ENCODE measurements around the gene AP4S1.

The AP4S1 gene

DNA sequence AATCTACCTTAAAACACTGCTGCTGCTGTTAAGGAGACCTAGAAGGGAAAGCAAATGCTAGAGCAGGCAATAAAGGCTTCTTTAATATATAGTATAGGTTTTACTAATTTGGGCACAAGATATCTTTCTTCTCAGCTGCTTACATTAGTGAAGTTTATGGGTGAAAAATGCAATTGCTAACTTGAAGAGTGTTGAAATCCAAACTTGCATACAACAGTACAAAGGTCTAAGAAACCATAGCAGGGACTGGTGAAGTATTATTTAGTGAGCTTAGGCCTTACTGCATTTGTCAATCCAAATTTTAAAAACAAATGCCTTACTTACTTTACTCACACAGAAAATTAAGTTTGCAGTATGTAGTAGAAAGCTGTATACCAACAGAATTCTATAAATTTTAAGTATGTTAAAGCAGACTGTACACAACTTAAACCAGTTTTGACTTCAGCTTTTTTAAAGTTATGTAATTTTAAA is 1.4 kb upstream of the AP4S1 start:
- FAIRE-seq (no peak), DNase-seq (ENCODE audit: insufficient read length, low spot score) (no peak)
- no peak for TF ChIP-seq TAF1 (IDR thresholded peaks at IDR 0.05; ENCODE audit: low read depth, low read length)
- no peak for TF ChIP-seq POLR2A (IDR thresholded peaks at IDR 0.05; ENCODE audit: low read depth, low read length)
- no peak for TF ChIP-seq POU2F2 (IDR thresholded peaks at IDR 0.05; ENCODE audit: low read depth, low read length)
- TF ChIP-seq POLR2AphosphoS5 (IDR thresholded peaks at IDR 0.05; ENCODE audit: low read depth, low read length), result no peak
- no peak for TF ChIP-seq SPI1 (IDR thresholded peaks at IDR 0.05; ENCODE audit: low read depth, low read length)
- no peak for TF ChIP-seq PAX5 (IDR thresholded peaks at IDR 0.05; ENCODE audit: insufficient read depth, low read length, severe bottlenecking)

GRCh38 chr14:31024577-31025366 is 677 bp upstream of the AP4S1 start:
- no peak for DNase-seq (ENCODE audit: insufficient read length, low spot score)
- no peak for TF ChIP-seq POU2F2 (IDR thresholded peaks at IDR 0.05; ENCODE audit: low read depth, low read length)
- no peak for TF ChIP-seq TAF1 (IDR thresholded peaks at IDR 0.05; ENCODE audit: low read depth, low read length)
- no peak for TF ChIP-seq SPI1 (IDR thresholded peaks at IDR 0.05; ENCODE audit: low read depth, low read length)
- FAIRE-seq, result no peak

DNA sequence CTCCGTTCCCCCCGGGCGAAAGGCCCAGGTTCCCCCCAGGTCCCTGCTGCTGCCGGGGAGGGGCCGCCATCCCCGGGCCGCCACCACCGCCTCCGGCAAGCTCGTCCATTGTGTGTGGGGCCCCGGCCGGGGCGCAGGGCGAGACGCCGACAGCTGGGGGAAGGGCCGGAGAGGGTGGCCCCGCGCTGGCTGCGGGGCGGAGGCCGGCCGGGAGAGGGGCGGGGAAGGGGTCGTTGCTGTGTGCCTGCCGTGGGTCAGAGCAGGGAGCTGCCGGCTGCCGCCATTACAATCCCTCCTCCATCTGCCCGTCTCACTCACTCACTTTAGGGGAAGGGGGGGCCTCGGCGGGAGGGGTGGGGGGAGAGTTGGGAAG is 614 bp downstream of the AP4S1 start, which contains the start of gene STRN3:
Gene STRN3, minus strand, starts transcription at position 303 of the 373 bp plus-strand sequence. Its CDS starts 194 bp downstream, at position 109.
- FAIRE-seq, result no peak
- DNase-seq (ENCODE audit: insufficient read length, low spot score), result no peak
- TF ChIP-seq POLR2AphosphoS5 (IDR thresholded peaks at IDR 0.05; ENCODE audit: low read depth, low read length) (peak; percentile 49; the same call in 1 of the 2 replicates), SPI1 (IDR thresholded peaks at IDR 0.05; ENCODE audit: low read depth, low read length) (no peak), TAF1 (IDR thresholded peaks at IDR 0.05; ENCODE audit: low read depth, low read length) (peak; percentile 40), POLR2A (IDR thresholded peaks at IDR 0.05; ENCODE audit: low read depth, low read length) (peak; percentile 72; the same call in 1 of the 2 replicates)

DNA sequence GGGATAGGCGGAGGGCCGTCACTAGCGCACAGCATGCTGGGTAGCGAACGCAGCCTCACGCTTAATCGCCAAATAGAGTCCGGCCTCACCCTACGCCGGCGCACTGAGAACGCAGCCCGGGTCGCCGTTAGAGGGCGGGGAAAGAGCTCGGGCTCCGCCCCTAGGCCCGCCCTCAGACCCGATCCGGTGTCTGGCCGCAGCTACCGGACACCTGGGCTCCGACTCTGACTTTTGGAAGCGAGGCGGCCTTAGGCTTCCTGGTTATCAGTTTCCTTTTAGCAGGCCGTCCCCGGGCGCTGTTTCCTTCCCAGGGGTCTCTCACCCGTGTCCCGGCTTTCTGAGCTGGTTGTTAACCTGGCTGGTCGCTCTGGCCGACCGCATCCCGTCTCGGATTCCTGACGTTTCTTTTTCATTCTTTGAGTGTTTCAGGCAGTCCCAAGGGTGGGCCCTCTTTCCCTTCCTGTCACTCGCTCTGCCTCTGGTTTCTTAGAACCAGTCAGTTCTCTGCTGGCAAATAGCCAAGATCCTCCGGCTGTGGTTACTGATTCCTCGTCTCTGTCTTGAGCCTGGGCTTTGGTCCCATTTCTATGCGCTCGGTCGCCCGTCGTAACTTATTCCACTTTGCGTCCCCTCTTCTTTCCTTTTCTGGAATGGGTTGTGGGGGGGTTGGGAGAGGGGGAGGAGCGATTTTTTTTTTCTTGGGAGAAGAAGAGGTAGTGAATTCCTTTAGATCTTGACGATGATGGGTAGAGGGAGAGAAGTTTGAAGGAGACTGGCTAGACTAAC is 1.2 kb downstream of the AP4S1 start:
- TF ChIP-seq POLR2AphosphoS5 (IDR thresholded peaks at IDR 0.05; ENCODE audit: low read depth, low read length) (peak; percentile 85), PAX5 (IDR thresholded peaks at IDR 0.05; ENCODE audit: insufficient read depth, low read length, severe bottlenecking) (no peak), SPI1 (IDR thresholded peaks at IDR 0.05; ENCODE audit: low read depth, low read length) (no peak), POLR2A (IDR thresholded peaks at IDR 0.05; ENCODE audit: low read depth, low read length) (peak; percentile 72), POU2F2 (IDR thresholded peaks at IDR 0.05; ENCODE audit: low read depth, low read length) (0 out of 2 replicates have a peak, but pooled peaks have one; percentile 11), TAF1 (IDR thresholded peaks at IDR 0.05; ENCODE audit: low read depth, low read length) (no peak; the same call in 1 of the 2 replicates)
- DNase-seq (ENCODE audit: insufficient read length, low spot score) (peak; percentile 81), FAIRE-seq (peak; percentile 98)

DNA sequence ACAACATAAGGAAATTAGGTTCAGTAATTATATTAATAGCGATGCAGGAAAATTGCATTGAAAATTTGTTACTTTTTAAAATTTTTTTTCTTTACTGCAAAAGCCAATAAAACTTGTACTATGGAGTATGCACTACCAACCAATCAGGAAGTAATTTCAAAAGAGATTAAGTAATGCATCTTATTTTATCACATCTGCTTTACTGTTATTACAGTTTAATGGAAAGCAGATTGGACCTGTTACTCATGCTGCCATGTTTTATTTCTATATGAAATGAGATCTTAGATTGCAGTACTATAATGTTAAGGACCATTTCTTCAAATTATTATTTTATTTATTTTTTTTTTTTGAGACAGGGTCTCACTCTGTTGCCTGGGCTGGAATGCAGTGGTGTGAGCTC is 2.4 kb downstream of the AP4S1 start:
- DNase-seq (ENCODE audit: insufficient read length, low spot score), result no peak
- TF ChIP-seq TAF1 (IDR thresholded peaks at IDR 0.05; ENCODE audit: low read depth, low read length) (no peak), PAX5 (IDR thresholded peaks at IDR 0.05; ENCODE audit: insufficient read depth, low read length, severe bottlenecking) (no peak), POLR2A (IDR thresholded peaks at IDR 0.05; ENCODE audit: low read depth, low read length) (no peak), POU2F2 (IDR thresholded peaks at IDR 0.05; ENCODE audit: low read depth, low read length) (no peak), POLR2AphosphoS5 (IDR thresholded peaks at IDR 0.05; ENCODE audit: low read depth, low read length) (no peak), SPI1 (IDR thresholded peaks at IDR 0.05; ENCODE audit: low read depth, low read length) (no peak)
- FAIRE-seq, result no peak

DNA sequence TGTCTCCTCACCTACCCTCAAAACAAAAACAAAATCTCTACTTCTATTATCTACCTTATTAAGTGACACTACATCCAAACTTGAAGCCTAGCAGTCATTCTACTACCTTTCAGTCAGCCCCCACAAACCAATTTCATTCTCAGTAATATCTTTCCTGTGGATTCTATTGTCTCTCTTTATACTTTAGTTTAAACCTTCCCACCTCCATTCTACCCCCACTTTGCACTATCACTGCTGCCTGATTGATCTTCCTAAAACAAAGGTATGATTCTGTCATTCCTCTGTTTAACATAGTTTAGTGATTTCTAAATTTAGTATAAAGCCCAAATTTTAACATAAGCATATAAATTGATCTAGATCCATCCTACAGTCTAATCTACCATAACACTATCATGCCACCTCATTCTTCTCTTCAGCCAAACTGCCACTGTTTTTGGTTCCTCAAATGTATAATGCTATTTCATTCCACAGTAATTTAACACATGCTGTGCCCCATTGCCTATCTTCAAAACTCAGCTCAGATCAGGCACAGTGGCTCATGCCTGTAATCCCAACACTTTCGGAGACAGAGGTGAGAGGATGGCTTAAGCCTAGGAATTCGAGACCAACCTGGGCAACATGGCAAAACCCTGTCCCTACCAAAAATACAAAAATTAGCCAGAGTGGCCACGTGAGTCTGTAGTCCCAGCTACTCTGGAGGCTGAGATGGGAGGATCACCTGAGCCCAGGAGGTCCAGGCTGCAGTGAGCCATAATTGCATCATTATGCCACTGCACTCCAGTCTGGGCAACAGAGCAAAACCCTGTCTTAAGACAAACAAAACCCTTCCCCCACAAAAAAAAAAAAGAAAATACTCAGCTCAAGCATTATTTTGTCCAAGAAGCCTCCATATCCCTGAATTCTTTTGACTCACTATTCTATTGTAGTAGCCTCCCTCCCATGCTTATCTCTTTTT is 3.8 kb downstream of the AP4S1 start:
- TF ChIP-seq TAF1 (IDR thresholded peaks at IDR 0.05; ENCODE audit: low read depth, low read length) (no peak), POLR2AphosphoS5 (IDR thresholded peaks at IDR 0.05; ENCODE audit: low read depth, low read length) (no peak), PAX5 (IDR thresholded peaks at IDR 0.05; ENCODE audit: insufficient read depth, low read length, severe bottlenecking) (no peak), POLR2A (IDR thresholded peaks at IDR 0.05; ENCODE audit: low read depth, low read length) (no peak), SPI1 (IDR thresholded peaks at IDR 0.05; ENCODE audit: low read depth, low read length) (no peak), POU2F2 (IDR thresholded peaks at IDR 0.05; ENCODE audit: low read depth, low read length) (no peak)
- FAIRE-seq (no peak), DNase-seq (ENCODE audit: insufficient read length, low spot score) (no peak)

GRCh38 chr14:31030469-31030868 is 5.0 kb downstream of the AP4S1 start:
- FAIRE-seq, result no peak
- no peak for DNase-seq (ENCODE audit: insufficient read length, low spot score)
- no peak for TF ChIP-seq POLR2AphosphoS5 (IDR thresholded peaks at IDR 0.05; ENCODE audit: low read depth, low read length)
- TF ChIP-seq POLR2A (IDR thresholded peaks at IDR 0.05; ENCODE audit: low read depth, low read length), result no peak
- TF ChIP-seq TAF1 (IDR thresholded peaks at IDR 0.05; ENCODE audit: low read depth, low read length), result no peak
- no peak for TF ChIP-seq POU2F2 (IDR thresholded peaks at IDR 0.05; ENCODE audit: low read depth, low read length)
- no peak for TF ChIP-seq SPI1 (IDR thresholded peaks at IDR 0.05; ENCODE audit: low read depth, low read length)
- no peak for TF ChIP-seq PAX5 (IDR thresholded peaks at IDR 0.05; ENCODE audit: insufficient read depth, low read length, severe bottlenecking)

DNA sequence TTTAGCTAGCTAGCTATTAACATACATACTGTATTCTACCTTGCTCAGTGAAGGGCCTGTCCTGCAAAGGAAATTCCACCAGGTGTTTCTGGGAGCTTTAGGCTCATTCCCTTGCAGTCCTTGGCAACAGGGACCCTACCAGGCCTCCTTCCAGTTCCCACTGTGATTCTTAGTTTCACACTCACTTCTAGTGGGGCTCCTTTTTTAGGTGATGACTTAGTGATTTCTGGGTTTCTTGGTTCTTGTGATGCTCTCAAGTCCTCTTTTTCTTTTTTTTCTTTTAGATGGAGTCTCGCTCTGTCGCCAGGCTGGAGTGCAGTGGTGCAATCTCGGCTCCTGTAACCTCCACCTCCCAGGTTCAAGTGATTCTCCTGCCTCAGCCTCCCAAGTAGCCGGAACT is 11.1 kb downstream of the AP4S1 start:
- no peak for FAIRE-seq

More for the DNA sequence above, 11.1 kb downstream of the AP4S1 start:
- no peak for TF ChIP-seq TAF1 (IDR thresholded peaks at IDR 0.05; ENCODE audit: low read depth, low read length)
- TF ChIP-seq SPI1 (IDR thresholded peaks at IDR 0.05; ENCODE audit: low read depth, low read length), result no peak
- no peak for TF ChIP-seq POU2F2 (IDR thresholded peaks at IDR 0.05; ENCODE audit: low read depth, low read length)
- TF ChIP-seq POLR2AphosphoS5 (IDR thresholded peaks at IDR 0.05; ENCODE audit: low read depth, low read length), result no peak
- TF ChIP-seq POLR2A (IDR thresholded peaks at IDR 0.05; ENCODE audit: low read depth, low read length), result no peak
- TF ChIP-seq PAX5 (IDR thresholded peaks at IDR 0.05; ENCODE audit: insufficient read depth, low read length, severe bottlenecking), result no peak
- no peak for DNase-seq (ENCODE audit: insufficient read length, low spot score)
